Transverse colon (tissue), 4 donors: ENCODE measurements around the gene ADH6. TPM values are rescaled to one million over a fixed set of nuclear protein-coding genes. Genes with fewer than 3 reads are reported as not detected.

Experiments
- DNase-seq: peaks from one replicate; pipeline ENCODE4 v3.0.0-alpha.2; 2019
- H3K27ac ChIP-seq, 4 donors: fragments of 200-600 bp; sonication (generic); 2 replicates each; pipeline ENCODE4 v1.5.1; 2016 to 2018; ENCODE audit warnings: inconsistent platforms in 4 of 4
- H3K27me3 ChIP-seq: fragments of 200-600 bp; sonication (generic); 2 replicates; pipeline ENCODE4 v1.5.1; 2017; ENCODE audit warnings: inconsistent platforms
- H3K36me3 ChIP-seq, 4 donors: fragments of 200-600 bp; sonication (generic); 2 replicates each; pipeline ENCODE4 v1.5.1; 2017 to 2019; ENCODE audit warnings: inconsistent platforms in 4 of 4
- H3K4me1 ChIP-seq, 4 donors: fragments of 200-600 bp; sonication (generic); 2 replicates each; pipeline ENCODE4 v1.5.1; 2017 to 2020; ENCODE audit warnings: inconsistent platforms in 4 of 4
- H3K4me3 ChIP-seq, 4 donors: fragments of 200-600 bp; sonication (generic); 1 replicate in 1 of 4; 2 replicates in 3 of 4; pipeline versions ENCODE4 v1.5.1 to v1.6.1; 2017 to 2019; ENCODE audit warnings: inconsistent platforms in 4 of 4
- H3K9me3 ChIP-seq, 2 donors: fragments of 200-600 bp; sonication (generic); 2 replicates each; pipeline ENCODE4 v1.5.1; 2017 to 2019; ENCODE audit warnings: inconsistent platforms in 2 of 2
- CTCF ChIP-seq, 5 experiments: fragments of 200-600 bp in 3 of 5; fragments of 450-650 bp in 2 of 5; sonication (generic) in 3 of 5; IDR thresholded peaks; 1 replicate in 2 of 5; 2 replicates in 3 of 5; pipeline ENCODE4 v1.5.1; 2016 to 2017; ENCODE audit warnings: antibody characterized with exemption in 5 of 5, inconsistent platforms in 3 of 5, mild to moderate bottlenecking in 2 of 5, moderate library complexity in 1 of 5
- EP300 ChIP-seq: sonication (generic); formaldehyde crosslinking; IDR thresholded peaks from one replicate; pipeline ENCODE4 v1.6.1; 2017; ENCODE audit warnings: antibody characterized with exemption, low read depth
- POLR2A ChIP-seq: fragments of 450-650 bp; IDR thresholded peaks from one replicate; pipeline ENCODE4 v1.6.1; 2016; ENCODE audit warnings: antibody characterized with exemption, mild to moderate bottlenecking, moderate library complexity
- POLR2AphosphoS5 ChIP-seq, 3 donors: sonication (generic); formaldehyde crosslinking; IDR thresholded peaks; one replicate each; pipeline ENCODE4 v1.6.1; 2016; ENCODE audit warnings: antibody characterized with exemption in 3 of 3
- WGBS, 2 donors: methylation state at CpG; one replicate each; pipeline ENCODE4 v1.1.5; 2018; ENCODE audit warnings: low coverage in 1 of 2; 5-methylcytosine and 5-hydroxymethylcytosine counted together
- in situ Hi-C, 4 donors: fragments of 200-750 bp; cut with MboI; loops; one replicate each; pipeline versions ENCODE4 v1.15.0 to v1.15.1; 2017; ENCODE audit warnings: low sequenced_read_pairs in 3 of 4, low pct_ligation_motif_present in 1 of 4, low pct_unique_long_range_greater_than_20kb in 1 of 4
- intact Hi-C: fragments of 100-400 bp; cut with DNase I; formaldehyde crosslinking; loops from one replicate; pipeline ENCODE4 v1.15.1; 2023; ENCODE audit warnings: low total_unique reads
- total RNA-seq, 4 donors: library from RNA; depleted of rRNA; stranded (reverse); fragments of >200 nt; gene quantifications; one replicate each; pipeline ENCODE4 v1.1.0, GENCODE V29; 2016

Gene ADH6
- 10 to 100 TPM in 2 of 4 donors, 1 to 10 TPM in 2; 2.0 to 15.2 (median 8.6) TPM for total RNA-seq

GRCh38 chr4:99219072-99219471 is at the start of gene ADH6:
Gene ADH6 (minus strand): TSS chr4:99219246. CDS start chr4:99219152, 94 bp downstream.
- H3K4me1 ChIP-seq: peaks cover 8 to 31% (median 14%) of the 10 kb centered on the region in 4 donors
- H3K27me3 ChIP-seq: no peaks in the 10 kb centered on the region
- H3K9me3 ChIP-seq: no peaks in the 10 kb centered on the region
- 53 to 58% methylated on average over 3 of the region's 3 CpGs for WGBS, 2 donors
- DNase-seq: peak; percentile 39
- no peak for TF ChIP-seq CTCF (IDR thresholded peaks at IDR 0.05)
- no peak for TF ChIP-seq EP300
- no peak for TF ChIP-seq POLR2AphosphoS5 (IDR thresholded peaks at IDR 0.05)
- TF ChIP-seq POLR2A: no peak
- H3K27ac ChIP-seq: peak within 1 kb of the TSS; percentile 59 to 76 (median 72)
- H3K36me3 ChIP-seq: no peaks in the 10 kb centered on the region
- in situ Hi-C loops (no loop called here), intact Hi-C loops (no loop called here)
- peak within 1 kb of the TSS in 2 of 4 donors; percentile 1 to 32 for H3K4me3 ChIP-seq

- in situ Hi-C loops: no loop called here
Observed at GRCh38 chr4:99264927-99265326, 45.9 kb upstream of the ADH6 start.

GRCh38 chr4:99252746-99253145 is 33.7 kb upstream of the ADH6 start:
- in situ Hi-C loops (no loop called here), intact Hi-C loops (no loop called here)
- WGBS, 2 donors: 73 to 90% methylated on average over 3 to 4 of the region's 4 CpGs
- no peaks in the 10 kb centered on the region for H3K36me3 ChIP-seq
- DNase-seq: no peak
- no peak for TF ChIP-seq POLR2A
- TF ChIP-seq POLR2AphosphoS5 (IDR thresholded peaks at IDR 0.05): no peak
- no peak for TF ChIP-seq EP300
- no peak overlapping the region for H3K27ac ChIP-seq
- H3K4me3 ChIP-seq: no peak overlapping the region
- H3K9me3 ChIP-seq: no peaks in the 10 kb centered on the region
- no peaks in the 10 kb centered on the region for H3K27me3 ChIP-seq
- no peaks in the 10 kb centered on the region for H3K4me1 ChIP-seq

More at GRCh38 chr4:99264927-99265326, 45.9 kb upstream of the ADH6 start:
- H3K4me1 ChIP-seq: no peaks in the 10 kb centered on the region
- no peak for TF ChIP-seq POLR2AphosphoS5 (IDR thresholded peaks at IDR 0.05)
- TF ChIP-seq CTCF (IDR thresholded peaks at IDR 0.05): no peak
- TF ChIP-seq POLR2A: no peak
- TF ChIP-seq EP300: no peak
- no peaks in the 10 kb centered on the region for H3K36me3 ChIP-seq
- no peak overlapping the region for H3K27ac ChIP-seq
- H3K9me3 ChIP-seq: no peaks in the 10 kb centered on the region
- no peak for DNase-seq
- intact Hi-C loops: no loop called here
- H3K27me3 ChIP-seq: no peaks in the 10 kb centered on the region
- no peak overlapping the region for H3K4me3 ChIP-seq

GRCh38 chr4:99248714-99249113 is 29.7 kb upstream of the ADH6 start:
- TF ChIP-seq POLR2A: no peak
- TF ChIP-seq EP300: no peak
- no peak for TF ChIP-seq POLR2AphosphoS5 (IDR thresholded peaks at IDR 0.05)
- no peak for TF ChIP-seq CTCF (IDR thresholded peaks at IDR 0.05)
- in situ Hi-C loops: no loop called here

GRCh38 chr4:99235955-99236354 is 16.9 kb upstream of the ADH6 start:
- H3K27ac ChIP-seq: no peak overlapping the region
- WGBS, 2 donors: 25 to 39% methylated on average over 1 of the region's 1 CpG
- TF ChIP-seq CTCF (IDR thresholded peaks at IDR 0.05) (no peak), POLR2AphosphoS5 (IDR thresholded peaks at IDR 0.05) (no peak), EP300 (no peak), POLR2A (no peak)
- H3K36me3 ChIP-seq: no peaks in the 10 kb centered on the region
- no peak overlapping the region for H3K4me3 ChIP-seq
- intact Hi-C loops (no loop called here), in situ Hi-C loops (no loop called here)
- DNase-seq: no peak
- H3K9me3 ChIP-seq: peaks cover 0 to 4% of the 10 kb centered on the region in 2 donors
- no peaks in the 10 kb centered on the region for H3K27me3 ChIP-seq
- H3K4me1 ChIP-seq: peaks cover 0 to 13% (median 2%) of the 10 kb centered on the region in 4 donors

More at GRCh38 chr4:99248714-99249113, 29.7 kb upstream of the ADH6 start:
- peaks cover 0 to 4% of the 10 kb centered on the region in 2 donors for H3K9me3 ChIP-seq
- no peak overlapping the region for H3K27ac ChIP-seq
- no peaks in the 10 kb centered on the region for H3K4me1 ChIP-seq
- H3K27me3 ChIP-seq: no peaks in the 10 kb centered on the region
- 80 to 85% methylated on average over 1 of the region's 1 CpG for WGBS, 2 donors
- no peaks in the 10 kb centered on the region for H3K36me3 ChIP-seq
- intact Hi-C loops: no loop called here
- no peak for DNase-seq
- no peak overlapping the region for H3K4me3 ChIP-seq
